ENCODE data around the gene ANKRD29.

The ANKRD29 gene

GRCh38 chr18:23701017-23701416 is 38.3 kb upstream of the ANKRD29 start:
- no peak for DNase-seq (ENCODE audit: low read depth)
- no peak for TF ChIP-seq MAX (IDR thresholded peaks at IDR 0.05; ENCODE audit: low read depth, low read length)
- no peak for TF ChIP-seq MYC (IDR thresholded peaks at IDR 0.05; ENCODE audit: low read depth, low read length)
- no peak for TF ChIP-seq CTCF (IDR thresholded peaks at IDR 0.05; ENCODE audit: low read depth, low read length)
- TF ChIP-seq POLR2A (IDR thresholded peaks at IDR 0.05; ENCODE audit: extremely low read depth, insufficient read length): no peak
- H3K4me3 ChIP-seq (ENCODE audit: low read depth, low read length): no peak overlapping the region

GRCh38 chr18:23694637-23695430 is 32.1 kb upstream of the ANKRD29 start:
- DNase-seq (ENCODE audit: low read depth): no peak
- TF ChIP-seq POLR2A (IDR thresholded peaks at IDR 0.05; ENCODE audit: extremely low read depth, insufficient read length): no peak
- no peak for TF ChIP-seq MAX (IDR thresholded peaks at IDR 0.05; ENCODE audit: low read depth, low read length)
- TF ChIP-seq CTCF (IDR thresholded peaks at IDR 0.05; ENCODE audit: low read depth, low read length): no peak
- no peak for TF ChIP-seq MYC (IDR thresholded peaks at IDR 0.05; ENCODE audit: low read depth, low read length)
- H3K4me3 ChIP-seq (ENCODE audit: low read depth, low read length): no peak overlapping the region

GRCh38 chr18:23693846-23694245 is 31.1 kb upstream of the ANKRD29 start:
- H3K4me3 ChIP-seq (ENCODE audit: low read depth, low read length): no peak overlapping the region
- DNase-seq (ENCODE audit: low read depth): no peak
- TF ChIP-seq MAX (IDR thresholded peaks at IDR 0.05; ENCODE audit: low read depth, low read length) (no peak), CTCF (IDR thresholded peaks at IDR 0.05; ENCODE audit: low read depth, low read length) (no peak), MYC (IDR thresholded peaks at IDR 0.05; ENCODE audit: low read depth, low read length) (no peak), POLR2A (IDR thresholded peaks at IDR 0.05; ENCODE audit: extremely low read depth, insufficient read length) (no peak)

GRCh38 chr18:23690505-23691068 is 27.9 kb upstream of the ANKRD29 start:
- TF ChIP-seq MYC (IDR thresholded peaks at IDR 0.05; ENCODE audit: low read depth, low read length) (no peak), CTCF (IDR thresholded peaks at IDR 0.05; ENCODE audit: low read depth, low read length) (no peak), MAX (IDR thresholded peaks at IDR 0.05; ENCODE audit: low read depth, low read length) (no peak), POLR2A (IDR thresholded peaks at IDR 0.05; ENCODE audit: extremely low read depth, insufficient read length) (no peak)
- H3K4me3 ChIP-seq (ENCODE audit: low read depth, low read length): no peak overlapping the region
- DNase-seq (ENCODE audit: low read depth): no peak

GRCh38 chr18:23689616-23690504 is 27.1 kb upstream of the ANKRD29 start:
- no peak overlapping the region for H3K4me3 ChIP-seq (ENCODE audit: low read depth, low read length)
- no peak for TF ChIP-seq POLR2A (IDR thresholded peaks at IDR 0.05; ENCODE audit: extremely low read depth, insufficient read length)
- TF ChIP-seq MYC (IDR thresholded peaks at IDR 0.05; ENCODE audit: low read depth, low read length): no peak
- TF ChIP-seq CTCF (IDR thresholded peaks at IDR 0.05; ENCODE audit: low read depth, low read length): no peak
- TF ChIP-seq MAX (IDR thresholded peaks at IDR 0.05; ENCODE audit: low read depth, low read length): no peak
- no peak for DNase-seq (ENCODE audit: low read depth)
